Neural progenitor cell (in vitro differentiated cells): ENCODE data around the gene HNRNPL. TPM values are rescaled to one million over a fixed set of nuclear protein-coding genes. Genes with fewer than 3 reads are reported as not detected.
"Not testable (repeated sequence)": the region's sequence is repeated elsewhere in the genome, so short reads cannot be mapped to it uniquely, and the experiment has no call there.

Experiments
- DNase-seq: peaks from one replicate; pipeline ENCODE4 v3.0.0-alpha.2; 2016; ENCODE audit warnings: low spot score
- H2AFZ ChIP-seq: fragments of 200-600 bp; sonication (generic); replicated peaks from 2 replicates; pipeline ENCODE4 v1.6.1; 2016; ENCODE audit warnings: antibody characterized with exemption
- H3F3A ChIP-seq: fragments of 200-600 bp; sonication (generic); 2 replicates; pipeline ENCODE4 v1.6.1; 2016; ENCODE audit warnings: antibody characterized with exemption, low read depth
- H3K27ac ChIP-seq: fragments of 200-600 bp; sonication (generic); 2 replicates; pipeline ENCODE4 v1.5.1; 2016; ENCODE audit warnings: mild to moderate bottlenecking
- H3K27me3 ChIP-seq: fragments of 200-600 bp; sonication (generic); 2 replicates; pipeline ENCODE4 v1.6.1; 2016; ENCODE audit warnings: mild to moderate bottlenecking, moderate library complexity
- H3K36me3 ChIP-seq: fragments of 200-600 bp; sonication (generic); 2 replicates; pipeline ENCODE4 v1.5.1; 2016
- H3K4me1 ChIP-seq: fragments of 200-600 bp; sonication (generic); 2 replicates; pipeline ENCODE4 v1.6.1; 2016; ENCODE audit warnings: mixed run types
- H3K4me2 ChIP-seq: fragments of 200-600 bp; sonication (generic); 2 replicates; pipeline ENCODE4 v1.6.1; 2016
- H3K4me3 ChIP-seq: fragments of 200-600 bp; sonication (generic); 2 replicates; pipeline ENCODE4 v1.5.1; 2016
- H3K79me2 ChIP-seq: fragments of 200-600 bp; sonication (generic); 2 replicates; pipeline ENCODE4 v1.6.1; 2016; ENCODE audit warnings: low read depth
- H3K9ac ChIP-seq: fragments of 200-600 bp; sonication (generic); 2 replicates; pipeline ENCODE4 v1.6.1; 2016
- H3K9me3 ChIP-seq: fragments of 200-600 bp; sonication (generic); 2 replicates; pipeline ENCODE4 v1.5.1; 2016; ENCODE audit warnings: low read depth
- H4K20me1 ChIP-seq: fragments of 200-600 bp; sonication (generic); 2 replicates; pipeline ENCODE4 v1.6.1; 2016; ENCODE audit warnings: low read depth
- H3K27ac Mint-ChIP-seq: 3 replicates; pipeline ENCODE4 v1.8.0; 2021; ENCODE audit warnings: mixed read lengths
- H3K27me3 Mint-ChIP-seq: 2 replicates; pipeline ENCODE4 v1.8.0; 2022; ENCODE audit warnings: low read depth, mild to moderate bottlenecking, inconsistent platforms, moderate library complexity, mixed read lengths; ENCODE audit not compliant: insufficient read depth
- H3K36me3 Mint-ChIP-seq: 3 replicates; pipeline ENCODE4 v1.8.0; 2021; ENCODE audit warnings: mixed read lengths
- H3K4me1 Mint-ChIP-seq: 3 replicates; pipeline ENCODE4 v1.8.0; 2021; ENCODE audit warnings: mixed read lengths
- H3K4me3 Mint-ChIP-seq: 3 replicates; pipeline ENCODE4 v1.8.0; 2021; ENCODE audit warnings: mild to moderate bottlenecking, moderate library complexity, mixed read lengths
- H3K9me3 Mint-ChIP-seq: 3 replicates; pipeline ENCODE4 v1.8.0; 2020; ENCODE audit warnings: mixed read lengths
- CTCF ChIP-seq: fragments of 200-600 bp; sonication (generic); IDR thresholded peaks from 2 replicates; pipeline ENCODE4 v1.5.1; 2017; ENCODE audit warnings: antibody characterized with exemption, mild to moderate bottlenecking
- EZH2 ChIP-seq: fragments of 200-600 bp; sonication (generic); IDR thresholded peaks from 2 replicates; pipeline ENCODE4 v1.6.1; 2017; ENCODE audit warnings: antibody characterized with exemption, mild to moderate bottlenecking, moderate library complexity
- EZH2phosphoT487 ChIP-seq: fragments of 200-600 bp; sonication (generic); IDR thresholded peaks from 2 replicates; pipeline ENCODE4 v1.6.1; 2017; ENCODE audit warnings: antibody characterized with exemption
- total RNA-seq: library from RNA; depleted of rRNA; stranded (reverse); fragments of >200 nt; gene quantifications from 2 replicates; pipeline ENCODE4 v1.2.3, GENCODE V29; 2015; ENCODE audit warnings: low replicate concordance

The HNRNPL gene
- total RNA-seq, 1 donor from 2014 or later = 436 TPM

- H3F3A ChIP-seq = peaks cover 28% of the 10 kb centered on the region
- H3K4me3 ChIP-seq, H3K4me1 ChIP-seq, H4K20me1 ChIP-seq, H3K9me3 Mint-ChIP-seq, H3K27ac ChIP-seq, H3K27me3 ChIP-seq, H3K9ac ChIP-seq, H3K79me2 ChIP-seq, DNase-seq, H3K36me3 ChIP-seq, H3K36me3 Mint-ChIP-seq, H3K9me3 ChIP-seq, H3K4me2 ChIP-seq, H2AFZ ChIP-seq: not testable (repeated sequence)
- Mint-ChIP-seq H3K4me1 (peaks cover 35% of the 10 kb centered on the region), H3K27me3 (peaks cover 10% of the 10 kb centered on the region), H3K27ac (peak overlapping the region; percentile 76), H3K4me3 (peak overlapping the region; percentile 46)
These were observed 5.2 kb upstream of the HNRNPL start for GRCh38 chr19:38854961-38855360.

- H2AFZ ChIP-seq = no peak overlapping the region
- Mint-ChIP-seq H3K36me3 (peaks cover 11% of the 10 kb centered on the region), H3K4me3 (peak overlapping the region; percentile 95), H3K4me1 (peaks cover 35% of the 10 kb centered on the region), H3K27ac (no peak overlapping the region), H3K9me3 (peaks cover 8% of the 10 kb centered on the region), H3K27me3 (peaks cover 11% of the 10 kb centered on the region)
- peaks cover 33% of the 10 kb centered on the region for H3F3A ChIP-seq
- H3K79me2 ChIP-seq = peaks cover 11% of the 10 kb centered on the region
- H3K4me3 ChIP-seq = peak overlapping the region; percentile 98
- no peaks in the 10 kb centered on the region for H3K36me3 ChIP-seq
- peak overlapping the region; percentile 94 for H3K4me2 ChIP-seq
- peaks cover 10% of the 10 kb centered on the region for H4K20me1 ChIP-seq
- no peaks in the 10 kb centered on the region for H3K9me3 ChIP-seq
- peaks cover 12% of the 10 kb centered on the region for H3K4me1 ChIP-seq
- no peak overlapping the region for H3K27ac ChIP-seq
- TF ChIP-seq EZH2phosphoT487 = no peak
- TF ChIP-seq EZH2 = no peak
- H3K9ac ChIP-seq = no peak overlapping the region
- no peak for DNase-seq
- no peaks in the 10 kb centered on the region for H3K27me3 ChIP-seq
These were observed 3.4 kb upstream of the HNRNPL start for GRCh38 chr19:38853214-38853613.

GRCh38 chr19:38852231-38853044 lies 2.7 kb upstream of the HNRNPL start:
- H3K4me3 ChIP-seq = peak overlapping the region; percentile 98
- peak overlapping the region; percentile 87 for H3K27ac Mint-ChIP-seq
- H3K79me2 ChIP-seq = peaks cover 19% of the 10 kb centered on the region
- peaks cover 17% of the 10 kb centered on the region for H4K20me1 ChIP-seq
- peak overlapping the region; percentile 30 for H2AFZ ChIP-seq
- no peak for TF ChIP-seq EZH2phosphoT487
- no peak for TF ChIP-seq EZH2
- no peak for TF ChIP-seq CTCF
- H3K9ac ChIP-seq = peak overlapping the region; percentile 85
- peak overlapping the region; percentile 94 for H3K4me2 ChIP-seq
- peak overlapping the region; percentile 95 for H3K27ac ChIP-seq
- peak overlapping the region; percentile 95 for H3K4me3 Mint-ChIP-seq
- H3K9me3 Mint-ChIP-seq = peaks cover 6% of the 10 kb centered on the region
- peaks cover under 1% of the 10 kb centered on the region for H3K36me3 ChIP-seq
- peaks cover 20% of the 10 kb centered on the region for H3K4me1 ChIP-seq
- no peaks in the 10 kb centered on the region for H3K9me3 ChIP-seq
- peak; percentile 60 for DNase-seq
- peaks cover 38% of the 10 kb centered on the region for H3K4me1 Mint-ChIP-seq
- H3F3A ChIP-seq = peaks cover 41% of the 10 kb centered on the region
- H3K27me3 Mint-ChIP-seq = peaks cover 12% of the 10 kb centered on the region
- peaks cover 14% of the 10 kb centered on the region for H3K36me3 Mint-ChIP-seq
- no peaks in the 10 kb centered on the region for H3K27me3 ChIP-seq

- H3K4me3 ChIP-seq = peak overlapping the region; percentile 98
- H3K36me3 ChIP-seq = peaks cover 4% of the 10 kb centered on the region
- Mint-ChIP-seq H3K27ac (peak overlapping the region; percentile 67), H3K4me1 (peaks cover 39% of the 10 kb centered on the region), H3K4me3 (peak overlapping the region; percentile 95), H3K9me3 (peaks cover 5% of the 10 kb centered on the region), H3K27me3 (peaks cover 12% of the 10 kb centered on the region), H3K36me3 (peaks cover 18% of the 10 kb centered on the region)
- peaks cover 26% of the 10 kb centered on the region for H3K79me2 ChIP-seq
- H4K20me1 ChIP-seq = peaks cover 25% of the 10 kb centered on the region
- H3K9me3 ChIP-seq = no peaks in the 10 kb centered on the region
- peak; percentile 96 for DNase-seq
- peaks cover 47% of the 10 kb centered on the region for H3F3A ChIP-seq
- no peak for TF ChIP-seq CTCF
- no peak for TF ChIP-seq EZH2phosphoT487
- no peak overlapping the region for H3K9ac ChIP-seq
- peaks cover 21% of the 10 kb centered on the region for H3K4me1 ChIP-seq
- peak overlapping the region; percentile 94 for H3K4me2 ChIP-seq
- H2AFZ ChIP-seq = no peak overlapping the region
- H3K27ac ChIP-seq = peak overlapping the region; percentile 95
- H3K27me3 ChIP-seq = no peaks in the 10 kb centered on the region
These were observed 1.9 kb upstream of the HNRNPL start for GRCh38 chr19:38851622-38852230.
